CD4-positive, CD25-positive, alpha-beta regulatory T cell (primary cell): ENCODE data around the gene SMIM27. TPM values are rescaled to one million over a fixed set of nuclear protein-coding genes. Genes with fewer than 3 reads are reported as not detected.
A peak's percentile ranks its signal among the peaks of the same experiment; 100 is the strongest.
"Not testable (repeated sequence)": the region's sequence is repeated elsewhere in the genome, so short reads cannot be mapped to it uniquely, and the experiment has no call there.

Source experiments
- ATAC-seq, 2 donors: fragments of 150-1000 bp; cut with Tn5 transposase; one replicate each; pipeline ENCODE4 v1.10.0; 2021; ENCODE audit warnings: low read depth in 2 of 2, moderate number of reproducible peaks in 2 of 2, moderate library complexity in 1 of 2
- DNase-seq, 3 donors: peaks; one replicate each; pipeline versions ENCODE4 v3.0.0 to v3.0.0-alpha.2; 2012 to 2022; ENCODE audit warnings: mixed read lengths in 1 of 3
- H3K27ac ChIP-seq: one replicate; pipeline ENCODE4 v1.7.0; 2013; ENCODE audit warnings: mild to moderate bottlenecking, low read length; ENCODE audit not compliant: insufficient read depth, poor library complexity, severe bottlenecking
- H3K27me3 ChIP-seq: one replicate; pipeline ENCODE4 v1.7.0; 2013; ENCODE audit warnings: low read length; ENCODE audit not compliant: control insufficient read depth, insufficient read depth
- H3K36me3 ChIP-seq: one replicate; pipeline ENCODE4 v1.7.0; 2013; ENCODE audit warnings: mild to moderate bottlenecking, low read length, moderate library complexity; ENCODE audit not compliant: control insufficient read depth, insufficient read depth
- H3K4me1 ChIP-seq: 2 replicates; pipeline ENCODE4 v1.7.0; 2013; ENCODE audit warnings: mild to moderate bottlenecking, low read length; ENCODE audit not compliant: insufficient read depth, control insufficient read depth, poor library complexity, severe bottlenecking
- H3K4me3 ChIP-seq: one replicate; pipeline ENCODE4 v1.7.0; 2013; ENCODE audit warnings: low read depth, mild to moderate bottlenecking, low read length, moderate library complexity
- H3K9me3 ChIP-seq, 2 experiments: 1 replicate in 1 of 2; 2 replicates in 1 of 2; pipeline ENCODE4 v1.7.0; 2013; ENCODE audit warnings: low read length in 2 of 2, mild to moderate bottlenecking in 1 of 2, moderate library complexity in 1 of 2; ENCODE audit not compliant: control insufficient read depth in 2 of 2
- H3K27ac Mint-ChIP-seq, 3 donors: one replicate each; pipeline ENCODE4 v1.8.0; 2020 to 2022; ENCODE audit warnings: mild to moderate bottlenecking in 3 of 3, mixed read lengths in 3 of 3, moderate library complexity in 2 of 3
- H3K27me3 Mint-ChIP-seq: one replicate; pipeline ENCODE4 v1.8.0; 2022; ENCODE audit warnings: mild to moderate bottlenecking, mixed read lengths
- H3K36me3 Mint-ChIP-seq: one replicate; pipeline ENCODE4 v1.8.0; 2020; ENCODE audit warnings: mixed read lengths
- H3K4me1 Mint-ChIP-seq, 4 donors: one replicate each; pipeline ENCODE4 v1.8.0; 2020 to 2022; ENCODE audit warnings: mixed read lengths in 4 of 4, mild to moderate bottlenecking in 1 of 4
- H3K4me3 Mint-ChIP-seq, 4 donors: one replicate each; pipeline ENCODE4 v1.8.0; 2020 to 2022; ENCODE audit warnings: mild to moderate bottlenecking in 4 of 4, mixed read lengths in 4 of 4, moderate library complexity in 3 of 4
- H3K9me3 Mint-ChIP-seq, 7 donors: one replicate each; pipeline ENCODE4 v1.8.0; 2020 to 2022; ENCODE audit warnings: mixed read lengths in 7 of 7, mild to moderate bottlenecking in 3 of 7, moderate library complexity in 2 of 7
- polyA plus RNA-seq, 4 donors: library from polyadenylated mRNA; unstranded; fragments of 300-500 nt; fragmentation: Illumina TruSeq; gene quantifications; one replicate each; pipeline ENCODE4 v1.2.3, GENCODE V29; 2021
- total RNA-seq: library from RNA; stranded (reverse); gene quantifications from one replicate; pipeline ENCODE4 v1.2.3, GENCODE V29; 2022

SMIM27 gene
- total and polyA plus RNA-seq, 5 donors from 2014 or later = 30.8 to 102 (median 99.0) TPM

GRCh38 chr9:32543047-32543446 lies 9.1 kb upstream of the SMIM27 start:
- Histone ChIP-seq H3K27me3 (no peaks in the 10 kb centered on the region), H3K4me1 (no peaks in the 10 kb centered on the region), H3K9me3 (no peaks in the 10 kb centered on the region), H3K27ac (no peak overlapping the region), H3K36me3 (peaks cover 31% of the 10 kb centered on the region), H3K4me3 (no peak overlapping the region)
- no peaks in the 10 kb centered on the region for H3K9me3 Mint-ChIP-seq
- no peak overlapping the region for H3K27ac Mint-ChIP-seq
- H3K4me1 Mint-ChIP-seq = peaks cover 22 to 42% (median 26%) of the 10 kb centered on the region in 4 donors
- peaks cover 35% of the 10 kb centered on the region for H3K36me3 Mint-ChIP-seq
- ATAC-seq (no peak), DNase-seq (no peak)
- peak overlapping the region in 1 of 4 donors; percentile 28 for H3K4me3 Mint-ChIP-seq
- H3K27me3 Mint-ChIP-seq = no peaks in the 10 kb centered on the region

DNA sequence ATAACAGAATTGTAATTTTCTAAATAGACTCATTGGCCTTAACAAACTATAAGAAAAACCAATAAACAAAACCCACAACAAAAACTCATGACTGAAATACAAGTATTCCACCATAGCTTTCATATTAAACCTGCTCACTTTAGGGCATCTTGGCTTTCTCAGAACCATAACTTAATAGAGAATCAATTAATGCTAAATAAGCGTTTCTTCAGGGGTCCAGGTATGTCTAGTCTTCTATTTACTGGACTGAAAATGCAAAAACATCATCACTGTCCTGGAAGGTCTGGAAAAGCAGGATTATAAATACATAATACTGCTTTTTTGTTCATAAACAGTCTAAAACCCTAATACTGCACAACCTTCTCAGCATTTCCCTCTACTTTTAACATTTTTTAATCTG lies 6.2 kb upstream of the SMIM27 start:
- DNase-seq (no peak), ATAC-seq (no peak)
- Mint-ChIP-seq H3K9me3 (no peaks in the 10 kb centered on the region), H3K27ac (peak overlapping the region in 2 of 3 donors; percentile 9 to 49), H3K4me1 (peaks cover 28 to 62% (median 43%) of the 10 kb centered on the region in 4 donors), H3K36me3 (peaks cover 35% of the 10 kb centered on the region), H3K27me3 (no peaks in the 10 kb centered on the region), H3K4me3 (peak overlapping the region in 2 of 4 donors; percentile 15 to 54)
- Histone ChIP-seq H3K36me3 (peaks cover 29% of the 10 kb centered on the region), H3K9me3 (no peaks in the 10 kb centered on the region), H3K27me3 (no peaks in the 10 kb centered on the region), H3K4me1 (peaks cover 14% of the 10 kb centered on the region), H3K4me3 (no peak overlapping the region), H3K27ac (no peak overlapping the region)

DNA sequence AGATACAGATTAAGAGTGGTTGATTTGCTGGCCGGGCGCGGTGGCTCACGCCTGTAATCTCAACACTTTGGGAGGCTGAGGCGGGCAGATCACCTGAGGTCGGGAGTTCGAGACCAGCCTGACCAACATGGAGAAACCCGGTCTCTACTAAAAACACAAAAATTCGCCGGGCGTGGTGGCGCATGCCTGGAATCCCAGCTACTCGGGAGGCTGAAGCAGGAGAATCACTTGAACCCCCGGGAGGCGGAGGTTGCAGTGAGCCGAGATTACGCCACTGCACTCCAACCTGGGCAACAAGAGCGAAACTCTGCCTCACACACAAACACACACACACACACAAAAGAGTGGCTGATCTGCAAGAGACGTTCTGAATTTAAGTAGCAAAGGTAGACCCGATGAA lies 3.9 kb upstream of the SMIM27 start:
- not testable (repeated sequence) for H3K9me3 ChIP-seq, ATAC-seq, H3K27me3 ChIP-seq, DNase-seq, H3K27ac ChIP-seq, H3K9me3 Mint-ChIP-seq, H3K36me3 ChIP-seq, H3K27me3 Mint-ChIP-seq, H3K4me3 ChIP-seq
- Mint-ChIP-seq H3K4me3 (peak overlapping the region; percentile 61 to 99 (median 92)), H3K27ac (peak overlapping the region in 1 of 3 donors; percentile 65), H3K4me1 (peaks cover 24 to 71% (median 50%) of the 10 kb centered on the region in 4 donors), H3K36me3 (peaks cover 16% of the 10 kb centered on the region)
- H3K4me1 ChIP-seq = peaks cover 31% of the 10 kb centered on the region

DNA sequence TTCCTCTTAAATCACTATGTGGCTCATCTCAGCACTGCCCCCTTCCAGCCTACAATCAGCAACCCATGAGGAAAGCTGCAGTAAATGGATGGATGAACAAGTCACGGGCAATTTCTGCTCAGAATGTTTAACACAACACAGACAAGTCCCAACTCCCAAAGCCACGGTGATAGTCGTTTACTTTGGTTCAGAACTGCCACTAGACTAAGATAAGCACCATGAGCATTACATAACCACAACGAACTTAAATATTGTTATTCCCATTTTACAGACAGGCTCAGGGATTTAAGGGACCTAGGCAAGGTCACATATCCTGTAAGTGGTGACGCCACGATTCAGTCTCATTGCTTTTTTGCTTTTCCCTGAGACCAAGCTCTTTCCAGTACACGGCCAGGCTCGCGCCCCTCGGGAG lies 2.0 kb upstream of the SMIM27 start:
- peak overlapping the region; percentile 92 to 99 (median 94) for H3K4me3 Mint-ChIP-seq
- no peaks in the 10 kb centered on the region for H3K27me3 Mint-ChIP-seq
- DNase-seq (no peak), ATAC-seq (no peak)
- Histone ChIP-seq H3K4me1 (peaks cover 32% of the 10 kb centered on the region), H3K9me3 (no peaks in the 10 kb centered on the region), H3K36me3 (no peaks in the 10 kb centered on the region), H3K4me3 (peak overlapping the region; percentile 99), H3K27me3 (no peaks in the 10 kb centered on the region), H3K27ac (peak overlapping the region; percentile 95)
- peaks cover 14 to 76% (median 52%) of the 10 kb centered on the region in 4 donors for H3K4me1 Mint-ChIP-seq
- H3K36me3 Mint-ChIP-seq = peaks cover 9% of the 10 kb centered on the region
- peak overlapping the region in 2 of 3 donors; percentile 92 to 99 for H3K27ac Mint-ChIP-seq
- no peaks in the 10 kb centered on the region for H3K9me3 Mint-ChIP-seq

- Histone ChIP-seq H3K4me1 (peaks cover 32% of the 10 kb centered on the region), H3K36me3 (no peaks in the 10 kb centered on the region), H3K27me3 (no peaks in the 10 kb centered on the region), H3K27ac (peak overlapping the region; percentile 95), H3K9me3 (no peaks in the 10 kb centered on the region), H3K4me3 (peak overlapping the region; percentile 99)
- Mint-ChIP-seq H3K9me3 (no peaks in the 10 kb centered on the region), H3K27me3 (no peaks in the 10 kb centered on the region), H3K4me3 (peak overlapping the region; percentile 92 to 99 (median 94)), H3K4me1 (peaks cover 16 to 75% (median 51%) of the 10 kb centered on the region in 4 donors), H3K27ac (peak overlapping the region; percentile 98 to 100 (median 99)), H3K36me3 (peaks cover 9% of the 10 kb centered on the region)
- DNase-seq (peak; percentile 95 to 98 (median 96)), ATAC-seq (peak; percentile 82 to 83)
Measured at GRCh38 chr9:32550562-32551275, 1.4 kb upstream of the SMIM27 start.

DNA sequence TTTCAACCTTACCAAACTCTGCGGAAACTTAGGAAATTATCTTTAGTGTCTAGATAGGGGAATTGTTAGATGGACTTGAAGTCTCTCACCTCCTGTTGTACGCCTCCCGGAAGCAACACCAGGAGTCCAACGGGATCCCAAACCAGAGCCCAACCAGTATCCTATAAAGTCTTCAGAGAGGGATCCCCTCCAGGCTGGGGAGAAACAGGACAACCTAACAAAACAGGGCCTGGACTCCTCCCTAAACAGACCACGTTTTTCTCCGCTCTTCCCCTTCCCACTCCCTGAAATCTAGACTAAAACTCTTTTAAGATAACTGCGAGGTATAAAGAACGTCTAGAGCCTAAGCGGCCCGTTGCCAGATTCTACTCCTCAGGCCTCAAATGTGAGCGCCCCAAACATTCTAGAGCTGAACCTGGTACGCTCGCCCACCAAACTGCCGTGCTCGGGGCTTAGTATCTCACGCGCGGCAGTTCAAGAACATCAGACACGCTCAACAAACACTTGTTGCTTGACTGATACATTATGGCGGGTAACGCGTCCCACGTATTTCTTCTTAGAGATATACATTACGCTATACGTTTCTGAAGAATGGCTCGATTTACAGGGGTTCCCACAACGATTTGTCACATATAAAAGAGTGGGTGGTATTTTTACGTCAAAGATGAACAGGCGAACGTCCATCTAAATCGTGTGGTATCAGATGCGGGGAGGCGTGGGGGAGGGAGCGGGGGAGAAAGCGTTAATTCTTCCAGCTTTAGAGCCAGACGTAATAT lies 663 bp upstream of the SMIM27 start:
- H3K9me3 ChIP-seq = no peaks in the 10 kb centered on the region
- Mint-ChIP-seq H3K27ac (peak overlapping the region; percentile 98 to 100 (median 99)), H3K9me3 (no peaks in the 10 kb centered on the region), H3K27me3 (no peaks in the 10 kb centered on the region), H3K36me3 (peaks cover 14% of the 10 kb centered on the region), H3K4me1 (peaks cover 24 to 75% (median 53%) of the 10 kb centered on the region in 4 donors), H3K4me3 (peak overlapping the region; percentile 92 to 99 (median 94))
- H3K27ac ChIP-seq = peak overlapping the region; percentile 95
- peak in 1 of 2 donors; percentile 13 for ATAC-seq
- peak overlapping the region; percentile 97 for H3K4me3 ChIP-seq
- peaks cover 32% of the 10 kb centered on the region for H3K4me1 ChIP-seq
- no peaks in the 10 kb centered on the region for H3K27me3 ChIP-seq
- H3K36me3 ChIP-seq = no peaks in the 10 kb centered on the region
- DNase-seq = peak; percentile 31 to 64 (median 63)

DNA sequence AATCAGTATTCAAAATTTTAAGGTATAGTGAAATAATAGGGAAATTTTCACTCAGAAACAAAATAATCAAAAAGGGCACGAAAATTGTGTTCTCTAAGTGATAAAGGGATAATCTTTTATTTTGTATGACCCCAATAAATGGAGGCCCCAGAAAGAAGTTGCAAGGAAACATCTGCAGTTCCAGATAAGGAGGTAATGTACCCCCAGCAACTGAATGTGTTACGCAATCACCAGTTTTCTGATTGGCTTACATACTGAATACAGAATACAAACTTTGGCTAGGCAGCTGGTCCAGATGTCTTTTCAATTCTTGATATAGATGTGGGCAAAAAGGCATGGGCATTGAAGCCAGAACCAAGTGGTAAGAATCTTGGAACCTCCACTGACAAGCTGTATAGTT lies 2.0 kb downstream of the SMIM27 start:
- H3K27ac Mint-ChIP-seq = no peak overlapping the region
- H3K36me3 Mint-ChIP-seq = peaks cover 10% of the 10 kb centered on the region
- Histone ChIP-seq H3K4me3 (no peak overlapping the region), H3K27ac (no peak overlapping the region), H3K27me3 (no peaks in the 10 kb centered on the region), H3K9me3 (no peaks in the 10 kb centered on the region), H3K36me3 (no peaks in the 10 kb centered on the region), H3K4me1 (peaks cover 31% of the 10 kb centered on the region)
- H3K27me3 Mint-ChIP-seq = no peaks in the 10 kb centered on the region
- H3K4me3 Mint-ChIP-seq = peak overlapping the region; percentile 29 to 65 (median 35)
- no peak for DNase-seq
- no peak for ATAC-seq
- H3K9me3 Mint-ChIP-seq = no peaks in the 10 kb centered on the region
- H3K4me1 Mint-ChIP-seq = peaks cover 21 to 62% (median 45%) of the 10 kb centered on the region in 4 donors
